Panc1 (cell line): ENCODE results near the gene CENPB. TPM values are rescaled to one million over a fixed set of nuclear protein-coding genes. Genes with fewer than 3 reads are reported as not detected.

Source experiments
- ATAC-seq: fragments of 200-7000 bp; cut with Tn5 transposase; 2 replicates; pipeline ENCODE4 v1.9.1; 2020; ENCODE audit warnings: mild to moderate bottlenecking, moderate library complexity
- BruUV-seq: library from RNA; stranded (reverse); fragments of 400-500 nt; replicated peaks from 2 replicates; lab custom pipeline; 2021; lab: Mats Ljungman, UMichigan
- CTCF ChIA-PET: fragments of 300-600 bp; sonication (Branson Sonifier 250); formaldehyde crosslinking; loops from one replicate; lab custom pipeline; 2022; ENCODE audit warnings: antibody characterized with exemption; lab: Charles Lee
- POLR2A ChIA-PET: fragments of 300-600 bp; sonication (Branson Sonifier 250); formaldehyde crosslinking; loops from one replicate; lab custom pipeline; 2022; ENCODE audit warnings: antibody characterized with exemption; lab: Charles Lee
- DNase-seq: peaks from one replicate; pipeline ENCODE4 v3.0.0-alpha.2; 2010; ENCODE audit warnings: low read depth, low spot score
- H3K27ac ChIP-seq: 2 replicates; pipeline ENCODE4 v1.5.1; 2011; ENCODE audit warnings: mild to moderate bottlenecking, low read length, inconsistent platforms
- H3K27me3 ChIP-seq: fragments of 200-500 bp; sonication (Bioruptor generic); 2 replicates; pipeline ENCODE4 v1.6.0; 2014; ENCODE audit warnings: low read length, inconsistent platforms; ENCODE audit not compliant: control insufficient read depth, insufficient read depth
- H3K36me3 ChIP-seq: fragments of 200-500 bp; sonication (Bioruptor generic); 2 replicates; pipeline ENCODE4 v1.5.1; 2014; ENCODE audit warnings: inconsistent platforms, mild to moderate bottlenecking, low read length, moderate library complexity; ENCODE audit not compliant: control insufficient read depth, insufficient read depth
- H3K4me1 ChIP-seq: 2 replicates; pipeline ENCODE4 v1.5.1; 2011; ENCODE audit warnings: inconsistent platforms, mild to moderate bottlenecking, low read length, moderate library complexity; ENCODE audit not compliant: control insufficient read depth, insufficient read depth
- H3K4me3 ChIP-seq, 2 experiments: 2 replicates each; pipeline ENCODE4 v1.5.1; 2011 to 2012; ENCODE audit warnings: low read depth in 2 of 2, low read length in 2 of 2, mild to moderate bottlenecking in 2 of 2, inconsistent platforms in 1 of 2, moderate library complexity in 1 of 2
- H3K9me3 ChIP-seq: fragments of 200-500 bp; sonication (Bioruptor generic); 2 replicates; pipeline ENCODE4 v1.5.1; 2014; ENCODE audit warnings: low read depth, mild to moderate bottlenecking, inconsistent platforms, low read length, moderate library complexity; ENCODE audit not compliant: control insufficient read depth, insufficient read depth
- POLR2AphosphoS5 ChIP-seq: IDR thresholded peaks from 2 replicates; pipeline ENCODE4 v1.6.1; 2012; ENCODE audit warnings: mild to moderate bottlenecking, low read depth, low read length, moderate library complexity
- SIN3A ChIP-seq: IDR thresholded peaks from 2 replicates; pipeline ENCODE4 v1.6.1; 2012; ENCODE audit warnings: low read depth, mild to moderate bottlenecking, low read length, moderate library complexity, borderline replicate concordance; ENCODE audit not compliant: insufficient read depth
- TCF7L2 ChIP-seq: IDR thresholded peaks from 2 replicates; pipeline ENCODE4 v1.6.1; 2011; ENCODE audit warnings: mild to moderate bottlenecking, low read depth, low read length, inconsistent platforms
- in situ Hi-C: cut with HindIII; loops from 2 replicates; pipeline ENCODE4 v1.10.0; 2016; ENCODE audit warnings: low sequenced_read_pairs, low pct_unique_long_range_greater_than_20kb
- intact Hi-C: fragments of 100-400 bp; cut with micrococcal nuclease; formaldehyde crosslinking; loops from one replicate; pipeline ENCODE4 v1.10.0; 2022; ENCODE audit not compliant: unreplicated experiment
- total RNA-seq: library from RNA; stranded (reverse); gene quantifications from one replicate; pipeline ENCODE4 v1.2.1, GENCODE V29; 2021; ENCODE audit not compliant: unreplicated experiment
- TF ChIP-seq, protein P1 (sequence below), 2 experiments: IDR thresholded peaks; 2 replicates each; pipeline ENCODE4 v1.6.1; 2011 to 2012; ENCODE audit warnings: low read depth in 2 of 2, control low read depth in 1 of 2, low read length in 1 of 2, mild to moderate bottlenecking in 1 of 2, moderate library complexity in 1 of 2; ENCODE audit not compliant: insufficient read depth in 1 of 2
- TF ChIP-seq, protein P2 (sequence below): fragments of 450-650 bp; IDR thresholded peaks from 2 replicates; pipeline ENCODE4 v1.5.1; 2017; ENCODE audit warnings: mild to moderate bottlenecking

CENPB gene
- total RNA-seq, 1 experiment from 2014 or later = 154 TPM

DNA sequence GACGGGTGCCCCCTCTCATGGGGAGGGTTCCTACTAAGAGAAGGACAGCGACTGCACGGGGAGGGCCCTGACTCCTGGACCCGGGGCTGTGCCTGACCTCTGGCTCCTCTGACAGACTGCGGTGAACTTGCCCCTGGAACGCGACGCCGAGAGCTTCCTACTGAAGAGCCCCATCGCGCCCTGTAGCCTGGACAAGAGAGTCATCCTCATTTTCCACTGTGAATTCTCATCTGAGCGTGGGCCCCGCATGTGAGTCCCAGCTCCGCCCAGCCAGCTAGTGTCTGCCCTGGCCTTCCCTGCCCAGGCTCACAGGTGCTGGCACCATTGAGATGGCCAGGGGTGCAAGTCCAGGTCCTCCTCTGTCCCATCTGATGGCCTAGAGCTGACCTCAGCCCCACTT lies 16.7 kb upstream of the CENPB start:
- H3K4me1 ChIP-seq = peaks cover 42% of the 10 kb centered on the region
- no peaks in the 10 kb centered on the region; the same call in 1 of the 2 replicates for H3K36me3 ChIP-seq
- ChIA-PET POLR2A (no interaction called here), CTCF (no interaction called here)
- no peak for ATAC-seq
- no TSS peak for BruUV-seq
- DNase-seq = no peak
- H3K4me3 ChIP-seq = no peak overlapping the region
- in situ Hi-C loops = no loop called here
- no peaks in the 10 kb centered on the region for H3K9me3 ChIP-seq
- peak overlapping the region; percentile 37; the same call in 1 of the 2 replicates for H3K27ac ChIP-seq
- TF ChIP-seq SIN3A (no peak), TCF7L2 (no peak)
- TF ChIP-seq, protein P1, sequence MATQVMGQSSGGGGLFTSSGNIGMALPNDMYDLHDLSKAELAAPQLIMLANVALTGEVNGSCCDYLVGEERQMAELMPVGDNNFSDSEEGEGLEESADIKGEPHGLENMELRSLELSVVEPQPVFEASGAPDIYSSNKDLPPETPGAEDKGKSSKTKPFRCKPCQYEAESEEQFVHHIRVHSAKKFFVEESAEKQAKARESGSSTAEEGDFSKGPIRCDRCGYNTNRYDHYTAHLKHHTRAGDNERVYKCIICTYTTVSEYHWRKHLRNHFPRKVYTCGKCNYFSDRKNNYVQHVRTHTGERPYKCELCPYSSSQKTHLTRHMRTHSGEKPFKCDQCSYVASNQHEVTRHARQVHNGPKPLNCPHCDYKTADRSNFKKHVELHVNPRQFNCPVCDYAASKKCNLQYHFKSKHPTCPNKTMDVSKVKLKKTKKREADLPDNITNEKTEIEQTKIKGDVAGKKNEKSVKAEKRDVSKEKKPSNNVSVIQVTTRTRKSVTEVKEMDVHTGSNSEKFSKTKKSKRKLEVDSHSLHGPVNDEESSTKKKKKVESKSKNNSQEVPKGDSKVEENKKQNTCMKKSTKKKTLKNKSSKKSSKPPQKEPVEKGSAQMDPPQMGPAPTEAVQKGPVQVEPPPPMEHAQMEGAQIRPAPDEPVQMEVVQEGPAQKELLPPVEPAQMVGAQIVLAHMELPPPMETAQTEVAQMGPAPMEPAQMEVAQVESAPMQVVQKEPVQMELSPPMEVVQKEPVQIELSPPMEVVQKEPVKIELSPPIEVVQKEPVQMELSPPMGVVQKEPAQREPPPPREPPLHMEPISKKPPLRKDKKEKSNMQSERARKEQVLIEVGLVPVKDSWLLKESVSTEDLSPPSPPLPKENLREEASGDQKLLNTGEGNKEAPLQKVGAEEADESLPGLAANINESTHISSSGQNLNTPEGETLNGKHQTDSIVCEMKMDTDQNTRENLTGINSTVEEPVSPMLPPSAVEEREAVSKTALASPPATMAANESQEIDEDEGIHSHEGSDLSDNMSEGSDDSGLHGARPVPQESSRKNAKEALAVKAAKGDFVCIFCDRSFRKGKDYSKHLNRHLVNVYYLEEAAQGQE (IDR thresholded peaks at IDR 0.05; ENCODE audit: insufficient read depth in 1 of 2, low read depth in 2 of 2, low read length in 1 of 2) = 0 out of 4 replicates have a peak, but pooled peaks of 1 of the 2 experiments have one; percentile 28
- H3K27me3 ChIP-seq = no peaks in the 10 kb centered on the region
- intact Hi-C loops = no loop called here

DNA sequence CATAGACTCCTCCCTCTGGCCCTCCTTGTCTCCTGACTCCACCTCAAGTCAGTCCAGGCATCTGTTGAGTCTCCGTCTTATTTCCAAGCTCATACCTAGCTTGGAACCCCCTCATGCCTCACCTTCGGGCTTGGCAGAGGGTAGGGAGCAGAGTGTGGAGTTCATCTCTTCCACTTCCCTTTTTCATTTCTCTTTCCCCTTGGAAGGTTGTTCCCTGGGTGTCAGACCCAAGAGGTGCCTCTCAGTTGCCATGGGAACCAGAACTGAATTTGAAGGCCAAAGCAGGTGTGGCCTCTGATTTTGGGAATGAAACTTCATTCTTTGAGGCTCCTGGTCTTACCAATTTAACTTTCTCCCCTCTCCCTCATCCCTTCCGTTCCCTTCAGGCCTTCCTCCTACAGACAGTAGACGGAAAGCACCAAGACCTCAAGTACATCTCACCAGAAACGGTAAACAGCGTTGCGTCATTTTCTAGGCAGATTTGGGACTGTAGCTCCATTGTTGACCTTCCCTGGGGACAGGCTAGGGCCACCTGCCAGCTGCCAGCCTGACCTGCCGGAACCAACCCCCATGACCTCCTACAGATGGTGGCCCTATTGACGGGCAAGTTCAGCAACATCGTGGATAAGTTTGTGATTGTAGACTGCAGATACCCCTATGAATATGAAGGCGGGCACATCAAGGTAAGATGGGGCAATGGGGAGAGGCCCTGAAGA lies 16.1 kb upstream of the CENPB start:
- Histone ChIP-seq H3K27me3 (no peaks in the 10 kb centered on the region), H3K36me3 (peaks cover 2% of the 10 kb centered on the region), H3K9me3 (no peaks in the 10 kb centered on the region), H3K4me1 (peaks cover 42% of the 10 kb centered on the region), H3K4me3 (no peak overlapping the region), H3K27ac (peak overlapping the region; percentile 37)
- ATAC-seq (no peak), DNase-seq (no peak)
- POLR2A ChIA-PET = no interaction called here
- CTCF ChIA-PET = no interaction called here
- no TSS peak for BruUV-seq
- intact Hi-C loops = no loop called here
- in situ Hi-C loops = no loop called here
- TF ChIP-seq, protein P2, sequence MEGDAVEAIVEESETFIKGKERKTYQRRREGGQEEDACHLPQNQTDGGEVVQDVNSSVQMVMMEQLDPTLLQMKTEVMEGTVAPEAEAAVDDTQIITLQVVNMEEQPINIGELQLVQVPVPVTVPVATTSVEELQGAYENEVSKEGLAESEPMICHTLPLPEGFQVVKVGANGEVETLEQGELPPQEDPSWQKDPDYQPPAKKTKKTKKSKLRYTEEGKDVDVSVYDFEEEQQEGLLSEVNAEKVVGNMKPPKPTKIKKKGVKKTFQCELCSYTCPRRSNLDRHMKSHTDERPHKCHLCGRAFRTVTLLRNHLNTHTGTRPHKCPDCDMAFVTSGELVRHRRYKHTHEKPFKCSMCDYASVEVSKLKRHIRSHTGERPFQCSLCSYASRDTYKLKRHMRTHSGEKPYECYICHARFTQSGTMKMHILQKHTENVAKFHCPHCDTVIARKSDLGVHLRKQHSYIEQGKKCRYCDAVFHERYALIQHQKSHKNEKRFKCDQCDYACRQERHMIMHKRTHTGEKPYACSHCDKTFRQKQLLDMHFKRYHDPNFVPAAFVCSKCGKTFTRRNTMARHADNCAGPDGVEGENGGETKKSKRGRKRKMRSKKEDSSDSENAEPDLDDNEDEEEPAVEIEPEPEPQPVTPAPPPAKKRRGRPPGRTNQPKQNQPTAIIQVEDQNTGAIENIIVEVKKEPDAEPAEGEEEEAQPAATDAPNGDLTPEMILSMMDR = no peak
- TF ChIP-seq POLR2AphosphoS5 (no peak), SIN3A (no peak), TCF7L2 (no peak)
- TF ChIP-seq, protein P1 (IDR thresholded peaks at IDR 0.05; ENCODE audit: insufficient read depth in 1 of 2, low read depth in 2 of 2, low read length in 1 of 2) = no peak
